Activated CD4-positive, CD25-positive, alpha-beta regulatory T cell treated with anti-CD3 and anti-CD28 coated beads, Interleukin-2, amount 50 U/mL, for 72 hours (primary cell): ENCODE data around the gene MROH2B.

ENCODE experiments used
- DNase-seq: peaks from one replicate; pipeline ENCODE4 v3.0.0; 2021

The MROH2B gene

DNA sequence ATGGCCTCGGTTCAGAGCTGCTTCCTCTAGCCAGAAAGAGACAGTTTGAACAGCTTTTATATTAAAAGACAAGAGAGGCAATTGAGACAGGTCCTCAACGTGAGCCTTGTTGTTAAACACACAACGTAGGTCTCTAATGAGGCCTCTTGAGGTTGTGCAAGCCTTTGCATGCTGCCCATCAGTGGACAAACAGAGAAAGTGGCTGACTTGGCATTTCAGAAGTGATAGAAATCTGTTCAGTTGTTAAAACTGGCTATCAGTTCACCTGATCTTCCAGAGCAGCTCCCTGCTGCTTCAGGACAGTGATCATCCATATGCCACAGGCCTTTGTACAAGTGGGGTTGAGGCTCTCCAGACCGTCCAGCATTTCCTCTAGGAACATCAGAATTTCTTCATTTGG, 58.8 kb downstream of the MROH2B start:
- no peak for DNase-seq

DNA sequence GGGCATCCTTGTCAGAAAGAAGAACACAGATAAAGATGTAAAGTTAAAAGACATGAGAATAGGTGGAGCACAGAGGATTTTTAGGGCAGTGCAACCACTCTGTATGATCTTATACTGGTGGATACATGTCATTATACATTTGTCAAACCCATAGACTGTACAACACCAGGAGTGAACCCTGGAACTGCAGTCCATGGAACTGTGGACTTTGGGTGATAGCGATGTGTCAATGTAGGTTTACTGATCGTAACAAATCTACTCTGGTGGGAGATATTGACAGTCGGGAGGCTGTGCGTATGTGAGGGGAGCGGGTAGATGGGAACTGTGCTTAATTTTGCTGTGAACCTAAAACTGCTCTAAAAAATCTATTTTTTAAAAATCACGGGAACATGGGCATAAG, 60.6 kb downstream of the MROH2B start:
- no peak for DNase-seq

DNA sequence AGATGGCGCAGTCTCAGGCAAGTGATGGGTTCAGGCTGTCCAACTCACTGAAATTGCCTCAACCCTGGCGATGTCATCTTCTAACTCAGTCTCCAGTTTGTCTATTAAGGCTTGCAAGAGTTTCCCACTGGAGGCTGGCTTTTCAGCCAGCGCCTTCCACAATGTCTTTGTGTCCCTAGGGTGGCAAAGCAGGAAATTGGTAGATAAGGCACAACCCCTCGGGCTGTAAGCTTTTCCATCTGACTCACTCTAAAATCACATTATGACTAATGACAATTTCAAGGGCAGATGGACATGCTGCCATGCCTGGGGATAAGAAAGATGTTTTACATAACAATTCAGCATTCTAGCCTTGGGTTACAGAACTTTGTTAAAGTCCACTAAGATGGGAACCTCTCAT, 61.9 kb downstream of the MROH2B start:
- no peak for DNase-seq

DNA sequence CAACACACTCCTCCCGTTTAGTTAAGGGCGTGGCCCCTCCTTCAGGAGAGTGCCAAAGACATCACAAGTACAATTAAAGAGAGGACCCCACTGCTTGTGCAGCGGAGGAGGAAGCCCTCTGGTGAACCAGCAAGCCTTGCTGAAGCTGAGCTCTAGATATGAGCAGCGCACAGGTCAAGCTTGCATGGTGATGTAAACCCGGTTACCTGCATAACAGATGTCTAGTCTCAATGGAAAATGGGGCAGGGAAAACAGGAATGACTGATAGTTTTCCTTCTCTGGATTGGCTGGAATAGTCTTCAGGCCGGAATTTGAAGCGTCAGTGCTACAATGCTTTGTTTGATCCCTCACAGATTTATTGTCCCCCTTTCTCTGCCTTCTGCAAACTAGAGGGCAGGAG, 66.2 kb downstream of the MROH2B start:
- no peak for DNase-seq

DNA sequence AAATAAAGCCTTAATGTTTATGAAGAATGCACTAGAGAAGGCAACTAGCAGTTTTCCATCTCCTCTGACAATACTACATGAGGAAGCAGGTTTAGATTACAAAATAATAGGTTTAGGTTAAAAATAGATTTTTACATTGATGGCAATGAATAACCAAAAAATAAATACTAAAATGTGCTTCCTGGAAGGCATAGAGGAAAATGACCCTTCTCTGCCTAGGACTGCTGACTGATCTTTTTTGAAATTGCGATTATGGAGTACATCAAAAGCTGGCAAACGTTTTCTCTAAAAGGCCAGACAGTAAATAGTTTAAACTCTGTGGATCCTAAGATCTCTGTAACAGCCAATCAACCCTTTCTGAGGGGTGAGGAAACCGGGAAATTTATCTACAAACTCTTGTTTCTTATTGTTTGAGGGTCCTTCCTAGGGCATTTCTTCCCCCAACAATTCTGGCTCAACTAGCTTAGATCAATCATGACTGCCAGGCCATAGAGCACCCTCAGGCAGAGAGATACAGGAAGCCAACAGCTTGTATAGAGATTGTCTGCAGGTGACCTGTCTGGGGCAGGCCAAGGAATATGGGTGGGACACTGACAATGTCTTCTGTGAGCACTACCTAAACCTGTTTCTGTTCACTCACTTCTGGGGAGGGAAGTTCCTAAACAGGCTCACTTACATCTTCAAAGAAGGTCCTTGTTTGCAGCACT, 67.3 kb downstream of the MROH2B start:
- DNase-seq: no peak

DNA sequence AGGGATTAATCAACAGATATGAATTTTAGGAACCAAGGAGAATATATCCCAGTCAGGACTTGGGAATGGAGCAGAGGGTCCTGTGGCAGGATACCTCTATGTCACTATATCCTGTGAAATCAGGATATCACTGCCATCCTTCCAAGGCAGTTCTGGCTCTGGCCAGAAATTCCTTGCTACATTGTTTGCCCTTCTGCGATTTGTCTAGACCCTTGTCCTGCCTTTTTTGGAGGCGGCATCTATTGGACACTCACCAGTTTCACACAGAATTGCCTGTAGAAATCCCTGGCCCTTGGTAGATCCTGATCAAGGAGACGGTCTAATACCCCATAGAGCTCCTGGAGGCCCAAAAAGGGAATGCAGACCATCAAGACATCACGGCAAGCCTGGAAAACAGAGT, 71.2 kb downstream of the MROH2B start:
- DNase-seq: no peak

DNA sequence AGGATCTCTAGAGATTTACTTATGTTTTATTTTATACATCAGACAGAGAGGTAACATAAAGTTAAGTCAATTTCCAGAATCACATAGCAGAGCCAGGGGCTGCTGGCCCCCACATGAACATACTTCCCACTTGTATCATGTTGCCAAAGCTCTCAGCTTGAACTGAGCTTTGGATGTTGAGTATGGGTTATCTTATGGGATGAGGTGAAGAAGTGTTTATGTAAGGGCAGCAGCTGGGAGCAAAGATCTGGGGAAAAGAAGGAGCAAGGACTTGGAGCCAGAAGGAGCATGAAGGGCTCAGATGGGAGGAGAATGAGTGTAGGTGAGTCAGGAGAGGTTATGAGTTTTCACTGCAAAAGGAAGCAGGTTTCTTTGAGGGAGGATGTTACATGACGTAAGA, 72.0 kb downstream of the MROH2B start:
- no peak for DNase-seq

DNA sequence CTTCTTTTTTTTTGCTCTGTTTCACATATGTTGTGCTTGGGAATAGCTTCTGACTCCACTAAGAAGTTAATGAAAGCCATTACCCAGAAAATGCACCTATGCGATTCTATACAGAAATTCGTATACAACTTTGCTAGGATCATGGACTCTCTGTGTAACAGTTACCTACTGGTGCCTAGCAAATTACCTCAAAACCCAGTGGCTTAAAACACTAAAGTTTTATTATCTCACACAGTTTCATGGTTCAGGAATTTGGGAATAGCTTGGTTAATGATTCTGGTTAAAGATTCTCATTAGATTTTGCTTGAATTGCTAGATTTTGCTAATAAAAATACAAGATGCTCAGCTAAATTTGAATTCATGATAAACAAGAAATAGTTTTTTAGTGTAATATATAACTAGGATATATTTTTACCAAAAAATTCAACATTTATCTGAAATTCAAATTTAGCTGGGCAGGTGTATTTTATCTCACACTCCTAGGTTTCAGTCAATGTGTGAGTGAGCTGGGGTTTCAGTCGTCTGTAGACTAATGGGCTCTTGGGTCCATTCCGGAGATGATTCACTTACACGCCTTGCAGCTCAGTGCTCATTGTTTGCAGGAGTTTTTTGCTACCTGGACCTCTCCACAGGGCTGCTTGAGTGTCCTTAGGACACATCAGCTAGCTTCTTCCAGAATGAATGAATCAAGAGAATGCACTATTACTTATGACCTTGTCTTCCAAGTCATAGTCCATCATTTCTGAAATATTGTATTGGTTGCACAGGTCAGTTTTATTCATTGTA, 75.1 kb downstream of the MROH2B start:
- DNase-seq: no peak

DNA sequence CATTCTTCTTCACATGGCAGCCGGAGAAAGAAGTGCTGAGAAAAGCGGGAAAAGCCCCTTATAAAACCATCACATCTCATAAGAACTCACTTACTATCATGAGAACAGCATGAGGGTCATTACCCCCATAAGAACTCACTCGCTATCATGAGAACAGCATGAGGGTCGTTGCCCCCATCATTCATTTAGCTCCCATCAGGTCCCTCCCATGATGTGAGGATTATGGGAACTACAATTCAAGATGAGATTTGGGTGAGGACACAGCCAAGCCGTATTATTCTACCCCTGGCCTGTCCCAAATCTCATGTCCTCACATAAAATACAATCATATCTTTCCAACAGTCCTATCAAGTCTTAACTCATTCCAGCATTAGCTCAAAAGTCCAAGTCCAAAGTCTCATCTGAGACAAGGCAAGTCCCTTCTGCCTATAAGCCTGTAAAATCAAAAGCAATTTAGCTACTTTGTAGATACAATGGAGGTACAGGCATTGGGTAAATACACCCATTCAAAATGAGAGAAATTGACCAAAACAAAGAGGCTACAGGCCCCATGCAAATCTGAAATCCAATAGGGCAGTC, 79.1 kb downstream of the MROH2B start:
- DNase-seq: no peak

DNA sequence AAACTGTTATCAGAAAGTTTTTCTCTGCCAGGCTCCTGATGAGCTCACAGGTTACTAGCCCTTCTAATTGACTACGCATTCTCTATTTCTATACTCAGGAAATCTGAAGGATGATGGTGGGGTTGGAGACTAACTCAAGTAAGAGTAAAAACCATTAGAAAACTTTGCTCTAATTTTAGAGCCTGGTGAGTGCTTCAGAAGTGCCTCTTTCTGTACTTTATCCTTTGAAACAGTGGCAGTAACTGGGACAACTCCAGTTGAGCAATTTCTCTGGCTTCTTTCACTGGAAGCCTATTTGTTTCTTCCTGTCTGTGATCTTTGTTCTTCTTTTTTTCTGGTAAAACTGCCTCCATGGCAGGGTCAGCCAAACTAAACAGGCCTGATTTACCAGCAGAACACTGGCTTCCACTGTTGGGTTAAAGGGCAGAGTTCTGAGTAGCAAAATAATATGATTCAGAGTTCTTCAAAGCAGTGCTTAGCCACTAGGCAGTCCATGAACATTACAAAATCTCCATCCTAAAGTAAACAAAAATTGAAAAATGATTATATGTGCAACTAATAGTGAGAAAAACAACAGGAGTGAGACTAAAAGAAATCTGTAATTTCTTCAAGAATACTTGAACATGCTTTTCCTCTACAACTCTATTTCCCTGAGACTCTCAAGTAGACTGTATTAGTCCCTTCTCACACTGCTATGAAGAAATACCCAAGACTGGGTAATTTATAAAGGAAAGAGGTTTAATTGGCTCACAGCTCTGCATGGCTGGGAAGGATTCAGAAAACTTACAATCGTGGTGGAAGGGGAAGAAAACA, 79.8 kb downstream of the MROH2B start:
- no peak for DNase-seq

DNA sequence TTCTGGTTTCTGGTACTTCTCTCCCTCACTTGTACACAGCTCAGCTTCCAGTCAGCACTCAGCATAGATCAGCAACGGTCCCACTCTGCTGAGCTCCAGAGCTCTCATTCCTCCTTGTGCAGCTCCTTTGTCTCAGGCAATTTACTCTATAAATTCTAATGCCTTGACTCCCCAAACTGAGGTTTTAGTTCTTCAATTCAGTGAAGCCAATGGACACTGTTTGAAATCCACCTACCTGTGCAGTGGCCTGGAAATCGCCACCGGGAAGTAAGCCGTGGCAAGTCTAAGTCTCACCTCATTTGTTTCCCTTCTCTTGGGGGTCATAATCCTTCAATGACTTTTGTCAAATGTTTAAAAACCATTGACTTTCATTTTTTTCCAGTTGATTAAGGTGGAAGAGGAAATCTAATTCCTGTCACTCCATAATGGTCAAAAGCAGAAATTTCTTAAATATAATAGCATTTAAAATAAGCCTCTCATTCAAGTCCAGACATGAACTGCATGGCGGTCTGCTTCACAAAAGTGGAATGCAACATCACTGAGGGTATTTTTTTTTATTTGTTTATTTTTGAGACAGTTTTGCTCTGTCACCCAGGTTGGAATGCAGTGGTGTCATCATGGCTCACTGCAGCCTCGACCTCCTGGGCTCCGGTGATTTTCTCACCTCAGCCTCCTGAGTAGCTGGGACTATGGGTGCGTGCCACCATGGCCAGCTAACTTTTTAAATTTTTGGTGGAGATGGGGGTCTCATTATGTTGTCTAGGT, 82.2 kb downstream of the MROH2B start:
- no peak for DNase-seq

DNA sequence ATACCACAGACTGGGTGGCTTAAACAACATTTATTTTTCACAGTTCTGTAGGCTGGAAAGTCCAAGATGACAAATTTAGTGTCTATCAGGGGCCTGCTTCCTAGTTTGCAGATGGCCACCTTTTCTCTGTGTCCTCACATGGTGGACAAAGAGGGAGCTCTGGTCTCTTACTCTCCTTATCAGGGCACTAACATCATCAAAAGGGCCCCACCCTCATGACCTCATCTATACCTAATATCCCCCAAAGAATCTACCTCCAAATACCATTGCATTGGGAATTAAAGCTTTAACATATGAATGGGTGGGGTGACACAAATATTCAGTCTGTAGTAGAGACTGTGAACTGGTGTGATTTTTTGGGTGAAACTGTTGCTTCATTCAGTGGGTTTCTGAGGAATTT, 83.8 kb downstream of the MROH2B start:
- DNase-seq: no peak

DNA sequence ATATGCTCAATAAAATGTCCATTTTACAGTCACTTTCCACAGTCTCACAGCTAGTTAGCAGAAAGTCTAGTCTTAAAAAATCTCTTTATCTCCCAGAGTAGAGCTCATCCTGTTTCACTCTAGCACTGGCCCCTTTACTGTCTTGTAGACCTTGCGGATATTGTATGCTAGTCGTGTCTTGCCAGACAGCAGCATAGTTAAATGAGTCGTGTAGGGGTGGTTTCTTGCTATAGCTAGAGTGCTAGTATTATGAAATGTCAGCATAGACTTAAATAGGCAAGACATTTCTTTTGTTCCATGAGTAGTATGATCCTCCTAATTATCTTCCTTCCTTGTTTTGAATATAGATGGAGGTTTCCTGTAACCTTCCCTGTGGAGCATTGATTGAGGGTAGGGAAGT, 84.5 kb downstream of the MROH2B start:
- no peak for DNase-seq

DNA sequence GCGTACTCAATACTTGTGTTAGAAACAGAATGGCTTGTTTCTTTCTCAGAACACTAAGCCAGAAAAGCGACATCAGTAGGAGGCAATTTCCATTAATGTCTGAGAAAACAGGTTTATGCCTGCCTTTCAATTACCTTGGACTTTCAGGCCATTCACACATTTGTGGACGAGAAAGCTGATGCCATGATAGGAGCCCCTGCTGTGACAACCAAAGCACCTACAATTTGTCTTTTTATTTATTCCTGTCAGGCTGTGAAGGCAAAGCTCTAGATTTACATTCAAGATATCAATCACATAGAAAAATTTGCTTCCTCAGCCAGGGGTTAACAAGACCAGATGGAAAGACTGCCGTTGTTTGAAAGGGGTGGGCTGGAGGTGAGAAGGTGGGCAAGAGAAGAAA, 85.6 kb downstream of the MROH2B start:
- DNase-seq: no peak

DNA sequence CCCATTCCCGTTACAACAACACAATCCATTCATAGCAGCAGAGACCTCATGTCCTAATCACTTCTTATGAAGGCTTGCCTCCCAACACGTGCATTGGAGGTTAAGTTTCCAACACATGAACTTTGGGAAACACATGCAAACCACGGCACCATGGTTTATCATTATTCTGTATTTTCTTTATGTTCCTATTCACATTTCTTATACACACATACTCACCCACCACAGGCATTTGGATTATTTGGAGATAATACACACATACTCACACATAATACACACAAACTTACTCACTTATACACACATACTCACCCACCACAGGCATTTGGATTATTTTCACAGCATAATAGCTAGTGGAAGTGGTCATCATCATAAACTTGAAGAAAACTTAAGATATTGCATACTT, 86.3 kb downstream of the MROH2B start:
- DNase-seq: no peak

DNA sequence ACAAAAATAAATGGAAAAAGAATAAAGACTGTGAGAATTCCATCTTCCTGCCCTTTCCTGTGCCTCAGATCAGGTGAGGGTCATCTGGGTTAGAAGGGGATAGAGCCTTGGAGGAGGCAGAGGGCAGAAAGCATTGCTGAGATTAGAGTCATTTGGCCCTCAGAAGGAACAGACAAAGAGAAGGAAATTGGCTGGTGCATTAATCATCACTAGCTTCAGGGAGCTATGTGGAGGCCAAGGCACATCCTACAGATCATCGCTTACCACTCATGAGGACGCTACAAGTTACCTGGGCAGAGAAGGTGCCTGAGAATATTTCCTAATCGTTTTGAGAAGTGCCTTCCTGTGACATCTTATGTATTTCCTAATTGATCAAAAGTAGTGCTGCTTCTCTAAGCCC, 87.4 kb downstream of the MROH2B start:
- no peak for DNase-seq

DNA sequence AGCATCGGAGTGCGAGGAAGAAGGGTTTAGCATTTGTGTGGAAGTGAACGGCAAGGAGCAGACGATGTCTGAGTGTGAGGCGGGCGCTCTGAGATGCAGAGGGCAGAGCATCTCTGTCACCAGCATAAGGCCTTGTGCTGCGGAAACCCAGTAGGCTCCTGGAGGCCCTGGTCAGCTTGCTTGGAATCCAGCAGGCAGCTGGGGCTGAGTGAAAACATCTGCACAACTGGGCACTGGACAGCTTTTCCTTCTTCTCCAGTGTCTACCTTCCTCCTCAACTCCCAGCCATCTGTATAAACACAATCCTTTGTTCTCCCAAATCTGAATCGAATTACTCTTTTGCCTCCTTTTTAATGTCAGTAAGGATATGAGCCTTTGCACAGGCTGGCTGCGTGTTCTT, 89.7 kb downstream of the MROH2B start:
- no peak for DNase-seq

DNA sequence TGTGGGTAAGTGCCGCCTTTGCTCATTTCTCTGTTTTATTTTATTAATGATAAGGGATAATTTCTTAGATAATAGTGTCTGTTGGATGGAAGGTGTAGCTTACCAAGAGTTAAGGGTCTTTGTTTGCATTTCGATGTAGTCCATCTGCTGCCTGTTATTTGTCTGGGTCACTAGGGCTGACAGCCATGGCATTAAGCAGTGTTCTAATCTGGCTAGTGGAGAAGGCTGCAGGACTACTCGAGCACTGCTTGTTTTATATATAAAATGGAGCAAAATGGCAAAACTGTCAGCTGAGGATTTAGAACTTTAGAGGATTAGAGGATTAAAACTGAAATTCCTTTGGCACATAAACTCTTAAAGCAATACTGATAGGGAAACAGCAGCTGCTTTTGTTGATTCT, 94.3 kb downstream of the MROH2B start:
- DNase-seq: no peak

DNA sequence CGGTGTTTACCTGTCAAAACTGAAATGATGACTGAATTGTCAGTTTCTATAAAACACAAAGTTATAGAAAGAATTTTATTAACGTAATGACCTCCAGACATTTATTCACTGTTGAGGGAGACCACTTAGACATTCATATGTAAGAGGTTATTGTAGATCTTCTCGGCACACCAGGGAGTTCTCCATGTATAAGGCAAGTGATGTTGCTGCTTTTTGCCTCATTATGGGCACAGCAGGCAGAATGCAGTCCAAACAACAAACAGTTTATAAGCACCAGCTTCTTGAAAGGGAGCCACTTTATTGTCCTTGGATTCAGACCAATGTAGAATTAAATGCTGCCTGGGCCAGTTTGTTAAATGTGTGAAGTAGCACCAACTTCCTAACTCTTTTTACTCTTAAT, 95.1 kb downstream of the MROH2B start:
- DNase-seq: no peak

DNA sequence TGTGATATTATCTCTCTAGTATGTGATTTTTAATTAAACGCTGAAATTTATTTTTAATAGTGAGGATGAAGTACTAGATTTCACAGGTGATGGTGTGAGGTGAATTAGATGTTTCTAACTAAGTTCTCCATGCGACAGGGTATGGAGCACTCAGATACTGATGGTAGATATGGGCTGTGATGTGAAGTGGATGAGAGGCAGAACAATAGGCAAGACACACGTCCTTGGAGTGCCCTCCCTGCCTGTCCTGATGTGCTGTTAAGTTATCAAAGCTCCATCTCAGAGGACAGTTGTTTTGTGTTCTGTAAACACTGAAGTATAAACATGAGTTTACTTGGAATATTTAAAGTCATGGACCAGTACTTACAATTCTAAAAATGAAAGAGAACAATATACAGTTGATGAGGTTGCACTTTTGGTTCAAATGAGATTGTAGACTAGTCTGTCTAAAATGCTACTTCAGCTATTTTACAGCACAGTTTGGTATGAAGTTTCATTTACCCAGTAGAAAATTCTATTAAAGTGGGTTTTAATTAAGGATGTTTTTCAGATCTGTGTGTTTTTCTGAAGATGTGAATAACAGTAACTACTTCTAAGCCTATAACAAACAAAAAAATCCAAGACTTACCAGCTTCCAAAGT, 97.7 kb downstream of the MROH2B start:
- DNase-seq: no peak

DNA sequence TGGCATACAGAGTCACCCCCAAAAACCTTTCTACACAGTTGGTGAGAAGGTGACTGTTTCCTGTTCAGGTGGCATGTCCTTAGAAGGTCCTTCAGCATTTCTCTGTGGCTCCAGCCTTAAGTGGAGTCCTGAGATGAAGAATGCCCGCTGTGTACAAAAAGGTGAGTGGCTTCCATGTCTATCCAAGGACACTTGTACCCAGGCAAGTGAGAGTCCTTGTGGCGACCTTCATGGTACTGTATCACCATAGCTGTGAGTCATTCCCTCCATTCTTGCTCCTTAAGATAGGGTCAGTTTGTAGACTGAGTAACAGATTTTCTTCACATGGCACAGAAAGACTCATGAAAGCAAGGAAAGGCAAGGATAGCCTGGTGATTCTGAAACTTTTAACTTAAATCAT, 98.7 kb downstream of the MROH2B start:
- no peak for DNase-seq
